HepG2 (cell line): Measurements from ENCODE around the gene CDCA4. TPM values are rescaled to one million over a fixed set of nuclear protein-coding genes. Genes with fewer than 3 reads are reported as not detected.

Experiments used
- ATAC-seq: fragments of 200-7000 bp; cut with Tn5 transposase; 3 replicates; pipeline ENCODE4 v1.9.1; 2020; ENCODE audit warnings: mild to moderate bottlenecking, moderate library complexity
- BruUV-seq: library from RNA; stranded (reverse); fragments of 400-500 nt; replicated peaks from 2 replicates; lab custom pipeline; 2021; lab: Mats Ljungman, UMichigan
- CTCF ChIA-PET: fragments of 300-600 bp; formaldehyde crosslinking; extraction: SDS; loops from one replicate; lab custom pipeline; 2021; ENCODE audit warnings: low total read pairs, inconsistent platforms, low intra/inter-chr PET ratio; lab: Yijun Ruan, JAX
- POLR2A ChIA-PET: fragments of 350-600 bp; sonication (Branson Sonifier 250); formaldehyde crosslinking; loops from one replicate; lab custom pipeline; 2020; ENCODE audit warnings: antibody characterized with exemption, inconsistent platforms; lab: Yijun Ruan, JAX
- DNase-seq: peaks from one replicate; pipeline ENCODE4 v3.0.0-alpha.2; 2015; ENCODE audit warnings: low spot score
- FAIRE-seq: peaks from 3 replicates; lab custom pipeline; 2011; peaks lifted over from hg19 to GRCh38; lab: Jason Lieb, UNC
- H2AFZ ChIP-seq: one replicate; pipeline ENCODE4 v1.6.1; 2011; ENCODE audit warnings: low read length, inconsistent platforms
- H3K27ac ChIP-seq: fragments of 300-600 bp; 3 replicates; pipeline ENCODE4 v1.8.0; 2011; ENCODE audit warnings: mixed run types, mild to moderate bottlenecking, mixed read lengths, low read length, inconsistent platforms; ENCODE audit not compliant: insufficient read depth; ENCODE audit errors: extremely low read length
- H3K27me3 ChIP-seq, 2 experiments: fragments of 200-600 bp in 1 of 2; 2 replicates in 1 of 2; 3 replicates in 1 of 2; pipeline versions ENCODE4 v1.6.0 to v1.8.0; 2011; ENCODE audit warnings: low read length in 2 of 2, mild to moderate bottlenecking in 2 of 2, moderate library complexity in 2 of 2, inconsistent platforms in 1 of 2; ENCODE audit not compliant: insufficient read depth in 2 of 2, control insufficient read depth in 1 of 2
- H3K36me3 ChIP-seq, 2 experiments: fragments of 200-600 bp in 1 of 2; replicated peaks in 1 of 2; 2 replicates in 1 of 2; 3 replicates in 1 of 2; pipeline versions ENCODE4 v1.5.1 to v1.8.0; 2011; ENCODE audit warnings: low read length in 2 of 2, inconsistent platforms in 1 of 2; ENCODE audit not compliant: insufficient read depth in 2 of 2, control insufficient read depth in 1 of 2
- H3K4me1 ChIP-seq: 2 replicates; pipeline ENCODE4 v1.5.1; 2012; ENCODE audit warnings: low read length, inconsistent platforms; ENCODE audit not compliant: insufficient read depth
- H3K4me2 ChIP-seq: 2 replicates; pipeline ENCODE4 v1.6.0; 2011; ENCODE audit warnings: low read depth, low read length, inconsistent platforms
- H3K4me3 ChIP-seq, 3 experiments: fragments of 200-600 bp in 1 of 3; sonication (generic), shearing (Covaris generic) in 1 of 3; replicated peaks in 1 of 3; 2 replicates each; pipeline ENCODE4 v1.5.1; 2011 to 2016; ENCODE audit warnings: low read length in 3 of 3, inconsistent platforms in 2 of 3, low read depth in 2 of 3, mild to moderate bottlenecking in 2 of 3, control low read depth in 1 of 3, mixed read lengths in 1 of 3; ENCODE audit not compliant: insufficient read depth in 1 of 3
- H3K79me2 ChIP-seq: one replicate; pipeline ENCODE4 v1.6.1; 2011; ENCODE audit warnings: low read length, inconsistent platforms; ENCODE audit not compliant: insufficient read depth
- H3K9ac ChIP-seq: 2 replicates; pipeline ENCODE4 v1.6.0; 2011; ENCODE audit warnings: mild to moderate bottlenecking, low read depth, low read length, inconsistent platforms; ENCODE audit not compliant: insufficient read depth
- H3K9me3 ChIP-seq: 2 replicates; pipeline ENCODE4 v1.5.1; 2012; ENCODE audit warnings: mild to moderate bottlenecking, low read length
- H4K20me1 ChIP-seq: 2 replicates; pipeline ENCODE4 v1.6.0; 2011; ENCODE audit warnings: inconsistent platforms, mild to moderate bottlenecking, low read length, moderate library complexity; ENCODE audit not compliant: insufficient read depth
- BRD4 ChIP-seq: sonication (generic); formaldehyde crosslinking; IDR thresholded peaks from 2 replicates; pipeline ENCODE4 v1.4.0; 2020; ENCODE audit warnings: missing genetic modification reagents
- CBX2 ChIP-seq, 2 experiments: fragments of 200-600 bp in 1 of 2; sonication (generic); formaldehyde crosslinking in 1 of 2; IDR thresholded peaks; 2 replicates each; pipeline versions ENCODE4 v1.7.0 to v1.8.1; 2018 to 2022; ENCODE audit warnings: low read depth in 2 of 2, low read length in 1 of 2, mild to moderate bottlenecking in 1 of 2, missing genetic modification reagents in 1 of 2
- EP300 ChIP-seq, 3 experiments: sonication (generic) in 1 of 3; formaldehyde crosslinking in 1 of 3; IDR thresholded peaks; 2 replicates each; pipeline versions ENCODE4 v1.5.1 to v1.6.1; 2011 to 2020; ENCODE audit warnings: low read depth in 2 of 3, low read length in 2 of 3, borderline replicate concordance in 1 of 3, improper control_type of control experiment in 1 of 3, mild to moderate bottlenecking in 1 of 3, missing genetic modification reagents in 1 of 3, moderate library complexity in 1 of 3
- JUN ChIP-seq: sonication (generic); formaldehyde crosslinking; IDR thresholded peaks from 2 replicates; pipeline ENCODE4 v1.4.0; 2020; ENCODE audit warnings: mild to moderate bottlenecking, missing genetic modification reagents
- MIER2 ChIP-seq: IDR thresholded peaks from 2 replicates; pipeline ENCODE4 v1.6.1; 2016; ENCODE audit warnings: missing biosample characterization, missing genetic modification reagents
- NFKB2 ChIP-seq: sonication (generic); formaldehyde crosslinking; IDR thresholded peaks from 2 replicates; pipeline ENCODE4 v1.4.0; 2020; ENCODE audit warnings: missing genetic modification reagents, borderline replicate concordance
- TCF12 ChIP-seq, 2 experiments: fragments of 450-650 bp in 1 of 2; sonication (generic) in 1 of 2; formaldehyde crosslinking in 1 of 2; IDR thresholded peaks; 2 replicates each; pipeline versions ENCODE4 v1.6.1 to v1.8.0; 2017 to 2022; ENCODE audit warnings: antibody characterized with exemption in 1 of 2, mild to moderate bottlenecking in 1 of 2, missing genetic modification reagents in 1 of 2, moderate library complexity in 1 of 2
- ZNF101 ChIP-seq: sonication (generic); formaldehyde crosslinking; IDR thresholded peaks from 2 replicates; pipeline ENCODE4 v1.4.0; 2020; ENCODE audit warnings: mild to moderate bottlenecking, low read depth, missing genetic modification reagents, borderline replicate concordance
- ZNF263 ChIP-seq: sonication (generic); formaldehyde crosslinking; IDR thresholded peaks from 2 replicates; pipeline ENCODE4 v1.4.0; 2020; ENCODE audit warnings: missing genetic modification reagents
- ZNF460 ChIP-seq: sonication (generic); formaldehyde crosslinking; IDR thresholded peaks from 2 replicates; pipeline ENCODE4 v1.5.1; 2020; ENCODE audit warnings: missing genetic modification reagents, mild to moderate bottlenecking, borderline replicate concordance
- ZNF546 ChIP-seq: sonication (generic); formaldehyde crosslinking; conservative IDR thresholded peaks from 2 replicates; pipeline ENCODE4 v1.8.1; 2023; ENCODE audit warnings: mild to moderate bottlenecking, missing genetic modification reagents
- ZNF773 ChIP-seq: sonication (generic); formaldehyde crosslinking; IDR thresholded peaks from 2 replicates; pipeline ENCODE4 v1.4.0; 2020; ENCODE audit warnings: missing genetic modification reagents, borderline replicate concordance
- WGBS: methylation state at CpG from one replicate; pipeline ENCODE4 v1.1.6; 2017; ENCODE audit warnings: low lambda C conversion rate; 5-methylcytosine and 5-hydroxymethylcytosine counted together
- in situ Hi-C: cut with HindIII; loops from 2 replicates; pipeline ENCODE4 v1.10.0; 2017; ENCODE audit warnings: low pct_unique_long_range_greater_than_20kb; ENCODE audit not compliant: extremely low pct_ligation_motif_present
- intact Hi-C: fragments of 100-400 bp; cut with micrococcal nuclease; formaldehyde crosslinking; loops from one replicate; pipeline ENCODE4 v1.10.0; 2022; ENCODE audit not compliant: unreplicated experiment
- polyA plus RNA-seq, 8 experiments: library from polyadenylated mRNA; depleted of rRNA in 3 of 8; stranded (reverse) in 7 of 8; unstranded in 1 of 8; fragments of >200 nt; fragmentation: Illumina TruSeq in 4 of 8; extraction: Trizol in 4 of 8; gene quantifications; 2 replicates each; pipeline versions ENCODE4 v1.2.1 to v1.2.3, GENCODE V29; 2011 to 2016; ENCODE audit warnings: low read depth in 4 of 8, missing spikeins in 1 of 8, mixed read lengths in 1 of 8; ENCODE audit not compliant: insufficient read depth in 1 of 8
- total RNA-seq, 5 experiments: library from RNA; depleted of rRNA; stranded (reverse); fragments of >200 nt; fragmentation: Illumina TruSeq; extraction: Trizol; gene quantifications; 2 replicates each; pipeline ENCODE4 v1.2.3, GENCODE V29; 2016; ENCODE audit warnings: low read depth in 1 of 5
- TF ChIP-seq, protein P1 (sequence below): sonication (generic); formaldehyde crosslinking; IDR thresholded peaks from 2 replicates; pipeline ENCODE4 v1.4.0; 2020; ENCODE audit warnings: missing genetic modification reagents
- TF ChIP-seq, protein P2 (sequence below): sonication (generic); formaldehyde crosslinking; IDR thresholded peaks from 2 replicates; pipeline ENCODE4 v1.4.0; 2020; ENCODE audit warnings: low read depth, mild to moderate bottlenecking, missing genetic modification reagents
- TF ChIP-seq, protein P3 (sequence below): sonication (generic); formaldehyde crosslinking; IDR thresholded peaks from 2 replicates; pipeline ENCODE4 v1.4.0; 2020; ENCODE audit warnings: missing genetic modification reagents

CDCA4 gene
- total and polyA plus RNA-seq, 2 of the 13 experiments (the other 11 are each of a cell fraction or from before 2014, with no cell fraction given), result 19.7 to 43.1 TPM

DNA sequence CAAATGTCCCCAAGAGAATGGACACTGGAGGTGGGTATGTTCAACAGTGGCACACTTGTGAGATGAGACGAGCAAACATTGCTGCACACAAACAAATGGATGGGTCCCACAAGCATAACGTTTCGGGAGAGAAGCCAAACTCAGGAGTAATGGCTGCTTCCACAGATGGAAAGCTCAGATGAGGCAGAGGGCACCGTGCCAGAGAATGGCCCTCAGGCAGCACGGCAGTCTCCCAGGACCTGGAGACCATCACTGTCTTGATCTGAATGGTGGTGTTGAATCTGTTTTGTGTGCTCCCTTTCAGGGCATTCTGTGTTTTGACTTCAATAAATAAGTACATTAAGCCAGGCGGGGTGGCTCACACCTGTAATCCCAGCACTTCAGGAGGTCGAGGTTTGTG is 8.5 kb upstream of the CDCA4 start (continued):
- TF ChIP-seq MIER2 (CRISPR knock-in tag), result no peak

DNA sequence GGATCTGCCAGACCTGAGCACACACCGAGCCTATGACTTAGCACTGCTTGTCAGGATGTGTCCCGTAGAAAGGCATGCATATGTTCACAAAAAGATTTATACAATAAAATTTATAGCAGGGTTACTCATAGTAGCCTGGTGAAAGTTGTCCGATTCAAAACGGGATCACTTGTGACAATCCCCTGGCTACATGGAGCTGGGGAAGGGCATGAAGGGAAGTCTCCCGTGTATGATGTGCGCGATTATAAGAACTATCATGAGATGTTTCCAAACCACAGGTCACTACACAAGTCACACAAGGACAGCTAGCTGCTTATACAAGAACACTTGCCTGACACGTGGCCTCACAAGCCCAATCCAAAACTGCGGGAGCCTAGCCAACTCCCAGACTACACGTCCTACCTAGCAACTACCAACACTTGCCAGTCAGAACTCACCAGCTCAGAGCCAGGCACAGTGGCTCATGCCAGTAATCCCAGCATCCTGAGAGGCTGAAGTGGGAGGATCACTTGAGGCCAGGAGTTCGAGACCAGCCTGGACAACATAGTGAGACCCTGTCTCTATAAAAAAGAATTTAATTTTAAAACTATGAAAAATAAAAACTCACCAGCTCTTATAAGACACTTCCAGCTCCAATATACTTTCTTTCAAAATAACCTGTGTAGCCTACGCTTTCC is 7.5 kb upstream of the CDCA4 start:
- no peak overlapping the region for H3K4me2 ChIP-seq
- FAIRE-seq (no peak), DNase-seq (no peak), ATAC-seq (no peak)
- WGBS, result 64% methylated on average over 10 of the region's 12 CpGs
- H3K9me3 ChIP-seq, result no peaks in the 10 kb centered on the region
- no peak overlapping the region for H3K4me3 ChIP-seq
- ChIA-PET POLR2A (no interaction called here), CTCF (no interaction called here)
- no peaks in the 10 kb centered on the region for H4K20me1 ChIP-seq
- H3K4me1 ChIP-seq, result peaks cover 8% of the 10 kb centered on the region
- BruUV-seq, result no TSS peak
- H3K27me3 ChIP-seq, result peaks cover 0 to 30% of the 10 kb centered on the region in 2 experiments; a peak in 3 of 5 replicates
- no peaks in the 10 kb centered on the region for H3K79me2 ChIP-seq
- no peaks in the 10 kb centered on the region for H3K36me3 ChIP-seq
- no peak overlapping the region for H3K27ac ChIP-seq
- no peak overlapping the region for H2AFZ ChIP-seq
- H3K9ac ChIP-seq, result no peak overlapping the region
- intact Hi-C loops (no loop called here), in situ Hi-C loops (no loop called here)
- TF ChIP-seq JUN (CRISPR knock-in tag), result no peak
- TF ChIP-seq, protein P1, sequence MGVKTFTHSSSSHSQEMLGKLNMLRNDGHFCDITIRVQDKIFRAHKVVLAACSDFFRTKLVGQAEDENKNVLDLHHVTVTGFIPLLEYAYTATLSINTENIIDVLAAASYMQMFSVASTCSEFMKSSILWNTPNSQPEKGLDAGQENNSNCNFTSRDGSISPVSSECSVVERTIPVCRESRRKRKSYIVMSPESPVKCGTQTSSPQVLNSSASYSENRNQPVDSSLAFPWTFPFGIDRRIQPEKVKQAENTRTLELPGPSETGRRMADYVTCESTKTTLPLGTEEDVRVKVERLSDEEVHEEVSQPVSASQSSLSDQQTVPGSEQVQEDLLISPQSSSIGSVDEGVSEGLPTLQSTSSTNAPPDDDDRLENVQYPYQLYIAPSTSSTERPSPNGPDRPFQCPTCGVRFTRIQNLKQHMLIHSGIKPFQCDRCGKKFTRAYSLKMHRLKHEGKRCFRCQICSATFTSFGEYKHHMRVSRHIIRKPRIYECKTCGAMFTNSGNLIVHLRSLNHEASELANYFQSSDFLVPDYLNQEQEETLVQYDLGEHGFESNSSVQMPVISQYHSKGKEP (CRISPR knock-in tag), result no peak
- TF ChIP-seq CBX2 (IDR thresholded peaks at IDR 0.05; ENCODE audit: low read depth, low read length), result no peak
- TF ChIP-seq CBX2 (CRISPR knock-in tag; IDR thresholded peaks at IDR 0.05; ENCODE audit: low read depth), result no peak
- TF ChIP-seq, protein P2, sequence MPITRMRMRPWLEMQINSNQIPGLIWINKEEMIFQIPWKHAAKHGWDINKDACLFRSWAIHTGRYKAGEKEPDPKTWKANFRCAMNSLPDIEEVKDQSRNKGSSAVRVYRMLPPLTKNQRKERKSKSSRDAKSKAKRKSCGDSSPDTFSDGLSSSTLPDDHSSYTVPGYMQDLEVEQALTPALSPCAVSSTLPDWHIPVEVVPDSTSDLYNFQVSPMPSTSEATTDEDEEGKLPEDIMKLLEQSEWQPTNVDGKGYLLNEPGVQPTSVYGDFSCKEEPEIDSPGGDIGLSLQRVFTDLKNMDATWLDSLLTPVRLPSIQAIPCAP (CRISPR knock-in tag), result no peak
- TF ChIP-seq NFKB2 (CRISPR knock-in tag), result no peak
- no peak for TF ChIP-seq EP300 (IDR thresholded peaks at IDR 0.05; ENCODE audit: low read depth in 2 of 2, low read length in 2 of 2)
- no peak for TF ChIP-seq EP300 (CRISPR knock-in tag; IDR thresholded peaks at IDR 0.05; ENCODE audit: borderline replicate concordance)
- TF ChIP-seq TCF12 (IDR thresholded peaks at IDR 0.05), result no peak
- TF ChIP-seq TCF12 (CRISPR knock-in tag; IDR thresholded peaks at IDR 0.05), result no peak
- no peak for TF ChIP-seq BRD4 (CRISPR knock-in tag)
- no peak for TF ChIP-seq ZNF101
- no peak for TF ChIP-seq ZNF546 (CRISPR knock-in tag)
- no peak for TF ChIP-seq ZNF460 (CRISPR knock-in tag)
- TF ChIP-seq ZNF263 (CRISPR knock-in tag), result no peak
- TF ChIP-seq, protein P3, sequence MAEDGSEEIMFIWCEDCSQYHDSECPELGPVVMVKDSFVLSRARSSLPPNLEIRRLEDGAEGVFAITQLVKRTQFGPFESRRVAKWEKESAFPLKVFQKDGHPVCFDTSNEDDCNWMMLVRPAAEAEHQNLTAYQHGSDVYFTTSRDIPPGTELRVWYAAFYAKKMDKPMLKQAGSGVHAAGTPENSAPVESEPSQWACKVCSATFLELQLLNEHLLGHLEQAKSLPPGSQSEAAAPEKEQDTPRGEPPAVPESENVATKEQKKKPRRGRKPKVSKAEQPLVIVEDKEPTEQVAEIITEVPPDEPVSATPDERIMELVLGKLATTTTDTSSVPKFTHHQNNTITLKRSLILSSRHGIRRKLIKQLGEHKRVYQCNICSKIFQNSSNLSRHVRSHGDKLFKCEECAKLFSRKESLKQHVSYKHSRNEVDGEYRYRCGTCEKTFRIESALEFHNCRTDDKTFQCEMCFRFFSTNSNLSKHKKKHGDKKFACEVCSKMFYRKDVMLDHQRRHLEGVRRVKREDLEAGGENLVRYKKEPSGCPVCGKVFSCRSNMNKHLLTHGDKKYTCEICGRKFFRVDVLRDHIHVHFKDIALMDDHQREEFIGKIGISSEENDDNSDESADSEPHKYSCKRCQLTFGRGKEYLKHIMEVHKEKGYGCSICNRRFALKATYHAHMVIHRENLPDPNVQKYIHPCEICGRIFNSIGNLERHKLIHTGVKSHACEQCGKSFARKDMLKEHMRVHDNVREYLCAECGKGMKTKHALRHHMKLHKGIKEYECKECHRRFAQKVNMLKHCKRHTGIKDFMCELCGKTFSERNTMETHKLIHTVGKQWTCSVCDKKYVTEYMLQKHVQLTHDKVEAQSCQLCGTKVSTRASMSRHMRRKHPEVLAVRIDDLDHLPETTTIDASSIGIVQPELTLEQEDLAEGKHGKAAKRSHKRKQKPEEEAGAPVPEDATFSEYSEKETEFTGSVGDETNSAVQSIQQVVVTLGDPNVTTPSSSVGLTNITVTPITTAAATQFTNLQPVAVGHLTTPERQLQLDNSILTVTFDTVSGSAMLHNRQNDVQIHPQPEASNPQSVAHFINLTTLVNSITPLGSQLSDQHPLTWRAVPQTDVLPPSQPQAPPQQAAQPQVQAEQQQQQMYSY (CRISPR knock-in tag), result no peak
- no peak for TF ChIP-seq ZNF773 (CRISPR knock-in tag)
